Omental fat pad (tissue), 4 donors: ENCODE results near the gene SNX9. TPM values are rescaled to one million over a fixed set of nuclear protein-coding genes. Genes with fewer than 3 reads are reported as not detected.
A peak's percentile ranks its signal among the peaks of the same experiment; 100 is the strongest.

ENCODE experiments used
- ATAC-seq: fragments of 150-250 bp; one replicate; pipeline ENCODE4 v1.9.1; 2016; ENCODE audit warnings: mild to moderate bottlenecking, moderate library complexity; ENCODE audit not compliant: low FRiP score
- DNase-seq: peaks from one replicate; pipeline ENCODE4 v3.0.0-alpha.2; 2019; ENCODE audit warnings: low spot score
- CTCF ChIP-seq, 3 donors: fragments of 450-650 bp; IDR thresholded peaks; one replicate each; pipeline ENCODE4 v1.5.1; 2016 to 2017; ENCODE audit warnings: antibody characterized with exemption in 3 of 3, mild to moderate bottlenecking in 3 of 3, moderate library complexity in 2 of 3
- total RNA-seq, 4 donors: library from RNA; depleted of rRNA; stranded (reverse); fragments of >200 nt; gene quantifications; one replicate each; pipeline ENCODE4 v1.1.0, GENCODE V29; 2016

SNX9 gene
- total RNA-seq, 4 donors from 2014 or later: 61.8 to 89.6 (median 76.3) TPM

- no peak for TF ChIP-seq CTCF (IDR thresholded peaks at IDR 0.05)
- ATAC-seq (no peak), DNase-seq (no peak)
Measured at GRCh38 chr6:157867981-157868380, 44.9 kb downstream of the SNX9 start.

GRCh38 chr6:157868835-157869234 lies 45.8 kb downstream of the SNX9 start:
- no peak for ATAC-seq
- TF ChIP-seq CTCF (IDR thresholded peaks at IDR 0.05): no peak
- no peak for DNase-seq

- ATAC-seq: no peak
- no peak for DNase-seq
- TF ChIP-seq CTCF (IDR thresholded peaks at IDR 0.05): no peak
Measured at GRCh38 chr6:157869673-157870302, 46.7 kb downstream of the SNX9 start.

- DNase-seq (peak; percentile 71), ATAC-seq (peak; percentile 64)
- TF ChIP-seq CTCF (IDR thresholded peaks at IDR 0.05): peak in 1 of 3 donors; percentile 56
Measured at GRCh38 chr6:157873735-157874344, 50.8 kb downstream of the SNX9 start.

GRCh38 chr6:157877149-157877548 lies 54.1 kb downstream of the SNX9 start:
- DNase-seq (no peak), ATAC-seq (no peak)
- no peak for TF ChIP-seq CTCF (IDR thresholded peaks at IDR 0.05)

- ATAC-seq (no peak), DNase-seq (no peak)
- TF ChIP-seq CTCF (IDR thresholded peaks at IDR 0.05): no peak
Measured at GRCh38 chr6:157877573-157878438, 54.8 kb downstream of the SNX9 start.
